ENCODE measurements around the gene NACC1. TPM values are rescaled to one million over a fixed set of nuclear protein-coding genes. Genes with fewer than 3 reads are reported as not detected.

Gene NACC1
- total RNA-seq, 3 donors from 2014 or later = 42.2 to 58.9 (median 54.1) TPM

GRCh38 chr19:13187419-13187818 is 69.4 kb downstream of the NACC1 start:
- Histone ChIP-seq H3K36me3 (ENCODE audit: low read depth) (no peaks in the 10 kb centered on the region), H3K4me3 (no peak overlapping the region), H3K4me1 (ENCODE audit: low read depth) (no peaks in the 10 kb centered on the region), H3K9me3 (no peaks in the 10 kb centered on the region)
- TF ChIP-seq, protein P1, sequence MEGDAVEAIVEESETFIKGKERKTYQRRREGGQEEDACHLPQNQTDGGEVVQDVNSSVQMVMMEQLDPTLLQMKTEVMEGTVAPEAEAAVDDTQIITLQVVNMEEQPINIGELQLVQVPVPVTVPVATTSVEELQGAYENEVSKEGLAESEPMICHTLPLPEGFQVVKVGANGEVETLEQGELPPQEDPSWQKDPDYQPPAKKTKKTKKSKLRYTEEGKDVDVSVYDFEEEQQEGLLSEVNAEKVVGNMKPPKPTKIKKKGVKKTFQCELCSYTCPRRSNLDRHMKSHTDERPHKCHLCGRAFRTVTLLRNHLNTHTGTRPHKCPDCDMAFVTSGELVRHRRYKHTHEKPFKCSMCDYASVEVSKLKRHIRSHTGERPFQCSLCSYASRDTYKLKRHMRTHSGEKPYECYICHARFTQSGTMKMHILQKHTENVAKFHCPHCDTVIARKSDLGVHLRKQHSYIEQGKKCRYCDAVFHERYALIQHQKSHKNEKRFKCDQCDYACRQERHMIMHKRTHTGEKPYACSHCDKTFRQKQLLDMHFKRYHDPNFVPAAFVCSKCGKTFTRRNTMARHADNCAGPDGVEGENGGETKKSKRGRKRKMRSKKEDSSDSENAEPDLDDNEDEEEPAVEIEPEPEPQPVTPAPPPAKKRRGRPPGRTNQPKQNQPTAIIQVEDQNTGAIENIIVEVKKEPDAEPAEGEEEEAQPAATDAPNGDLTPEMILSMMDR (IDR thresholded peaks at IDR 0.05) = no peak
- intact Hi-C loops (cut with DNase I, micrococcal nuclease) = no loop called here
- no peak for DNase-seq
- no peak for ATAC-seq

DNA sequence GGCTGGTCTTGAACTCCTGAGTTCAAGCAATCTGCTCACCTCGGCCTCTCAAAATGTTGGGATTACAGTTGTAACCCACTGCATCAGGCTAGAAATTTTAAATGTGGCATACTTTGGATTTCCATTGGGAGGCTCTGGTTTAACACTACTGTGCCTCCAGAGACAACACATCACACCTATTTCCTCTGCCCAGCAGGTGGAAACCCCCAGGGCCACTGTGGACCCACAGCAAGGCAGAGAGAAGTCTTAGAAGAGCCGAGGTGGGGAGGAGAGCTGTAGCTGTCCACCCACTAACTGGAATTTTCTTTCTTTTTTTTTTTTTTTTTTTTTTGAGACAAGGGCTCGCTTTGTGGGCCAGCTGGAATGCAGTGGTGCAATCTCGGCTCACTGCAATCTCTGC is 71.5 kb downstream of the NACC1 start:
- Histone ChIP-seq H3K4me3 (no peak overlapping the region), H3K4me1 (ENCODE audit: low read depth) (peaks cover 8% of the 10 kb centered on the region), H3K9me3 (no peaks in the 10 kb centered on the region), H3K36me3 (ENCODE audit: low read depth) (no peaks in the 10 kb centered on the region)
- TF ChIP-seq, protein P1 (IDR thresholded peaks at IDR 0.05) = no peak
- ATAC-seq = no peak
- DNase-seq = no peak
- intact Hi-C loops (cut with DNase I, micrococcal nuclease) = no loop called here

Other genes with a start within 250 kb of the NACC1 start
- 10 to 100 TPM; 22.8 to 31.8 (median 30.3) TPM for gene DNASE2, start 236.8 kb upstream of the NACC1 start, total RNA-seq
- gene KLF1, start 231.1 kb upstream of the NACC1 start, total RNA-seq = not detected
- 10 to 100 TPM; 24.2 to 27.2 (median 24.7) TPM for gene GCDH, start 227.1 kb upstream of the NACC1 start, total RNA-seq
- gene SYCE2, start 199.0 kb upstream of the NACC1 start, total RNA-seq = 1 to 10 TPM in 1 of 3 donors, not detected in 2; 1.2 TPM
- 10 to 100 TPM; 44.1 to 54.0 (median 48.1) TPM for gene FARSA, start 184.6 kb upstream of the NACC1 start, total RNA-seq
- 100 to 1,000 TPM; 433 to 945 (median 637) TPM for gene CALR, start 179.7 kb upstream of the NACC1 start, total RNA-seq
- gene RAD23A, start 172.4 kb upstream of the NACC1 start, total RNA-seq = 100 to 1,000 TPM in 1 of 3 donors, 10 to 100 TPM in 2; 76.4 to 117 (median 81.4) TPM
- gene GADD45GIP1, start 161.0 kb upstream of the NACC1 start, total RNA-seq = 10 to 100 TPM in 2 of 3 donors, 1 to 10 TPM in 1; 10.0 to 16.4 (median 14.1) TPM
- gene DAND5, start 148.7 kb upstream of the NACC1 start, total RNA-seq = 1 to 10 TPM in 1 of 3 donors, under 1 TPM in 1, not detected in 1; 0.34 to 1.1 TPM
- 100 to 1,000 TPM in 1 of 3 donors, 10 to 100 TPM in 2; 59.4 to 238 (median 64.6) TPM for gene NFIX, start 122.8 kb upstream of the NACC1 start, total RNA-seq
- 1 to 10 TPM; 1.7 to 7.6 (median 4.7) TPM for gene LYL1, start 15.4 kb upstream of the NACC1 start, total RNA-seq
- 10 to 100 TPM; 26.6 to 37.9 (median 30.0) TPM for gene TRMT1, start 1.5 kb upstream of the NACC1 start, total RNA-seq
- gene STX10, start 32.1 kb downstream of the NACC1 start, total RNA-seq = 10 to 100 TPM; 48.2 to 59.7 (median 49.3) TPM
- 100 to 1,000 TPM; 101 to 117 (median 112) TPM for gene IER2, start 32.1 kb downstream of the NACC1 start, total RNA-seq